GM12873 (cell line): Measurements from ENCODE around the gene BRINP2.

Experiments
- TF ChIP-seq, protein P1 (sequence below): IDR thresholded peaks from 2 replicates; pipeline ENCODE4 v1.5.1; 2012; ENCODE audit warnings: low read depth, mild to moderate bottlenecking, moderate library complexity, low read length, control low read depth; ENCODE audit not compliant: insufficient read depth; ENCODE audit errors: missing control alignments

The BRINP2 gene

DNA sequence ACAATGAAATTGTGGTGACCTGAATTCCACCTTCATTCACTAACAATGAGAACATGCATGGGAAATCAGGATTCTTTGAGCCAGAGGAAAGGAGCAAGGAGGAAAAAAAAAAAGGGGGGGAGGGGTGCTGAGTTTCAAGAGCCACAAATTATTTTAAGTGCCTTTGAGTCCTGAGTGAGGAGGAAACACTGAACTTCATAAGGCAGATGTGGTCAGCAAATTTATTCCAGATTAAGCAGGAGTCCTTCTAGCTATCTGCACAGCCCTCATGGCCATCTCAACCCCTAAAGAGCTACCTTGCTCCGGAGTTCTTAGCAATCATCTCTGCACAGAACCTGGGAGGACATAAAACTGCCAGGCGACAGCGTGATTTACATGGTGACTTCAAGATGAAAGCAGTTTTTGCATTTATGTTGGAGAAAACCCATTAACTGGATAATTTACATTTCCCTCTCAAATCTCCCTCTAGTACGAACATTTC is 27.9 kb upstream of the BRINP2 start:
- TF ChIP-seq, protein P1, sequence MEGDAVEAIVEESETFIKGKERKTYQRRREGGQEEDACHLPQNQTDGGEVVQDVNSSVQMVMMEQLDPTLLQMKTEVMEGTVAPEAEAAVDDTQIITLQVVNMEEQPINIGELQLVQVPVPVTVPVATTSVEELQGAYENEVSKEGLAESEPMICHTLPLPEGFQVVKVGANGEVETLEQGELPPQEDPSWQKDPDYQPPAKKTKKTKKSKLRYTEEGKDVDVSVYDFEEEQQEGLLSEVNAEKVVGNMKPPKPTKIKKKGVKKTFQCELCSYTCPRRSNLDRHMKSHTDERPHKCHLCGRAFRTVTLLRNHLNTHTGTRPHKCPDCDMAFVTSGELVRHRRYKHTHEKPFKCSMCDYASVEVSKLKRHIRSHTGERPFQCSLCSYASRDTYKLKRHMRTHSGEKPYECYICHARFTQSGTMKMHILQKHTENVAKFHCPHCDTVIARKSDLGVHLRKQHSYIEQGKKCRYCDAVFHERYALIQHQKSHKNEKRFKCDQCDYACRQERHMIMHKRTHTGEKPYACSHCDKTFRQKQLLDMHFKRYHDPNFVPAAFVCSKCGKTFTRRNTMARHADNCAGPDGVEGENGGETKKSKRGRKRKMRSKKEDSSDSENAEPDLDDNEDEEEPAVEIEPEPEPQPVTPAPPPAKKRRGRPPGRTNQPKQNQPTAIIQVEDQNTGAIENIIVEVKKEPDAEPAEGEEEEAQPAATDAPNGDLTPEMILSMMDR = no peak

DNA sequence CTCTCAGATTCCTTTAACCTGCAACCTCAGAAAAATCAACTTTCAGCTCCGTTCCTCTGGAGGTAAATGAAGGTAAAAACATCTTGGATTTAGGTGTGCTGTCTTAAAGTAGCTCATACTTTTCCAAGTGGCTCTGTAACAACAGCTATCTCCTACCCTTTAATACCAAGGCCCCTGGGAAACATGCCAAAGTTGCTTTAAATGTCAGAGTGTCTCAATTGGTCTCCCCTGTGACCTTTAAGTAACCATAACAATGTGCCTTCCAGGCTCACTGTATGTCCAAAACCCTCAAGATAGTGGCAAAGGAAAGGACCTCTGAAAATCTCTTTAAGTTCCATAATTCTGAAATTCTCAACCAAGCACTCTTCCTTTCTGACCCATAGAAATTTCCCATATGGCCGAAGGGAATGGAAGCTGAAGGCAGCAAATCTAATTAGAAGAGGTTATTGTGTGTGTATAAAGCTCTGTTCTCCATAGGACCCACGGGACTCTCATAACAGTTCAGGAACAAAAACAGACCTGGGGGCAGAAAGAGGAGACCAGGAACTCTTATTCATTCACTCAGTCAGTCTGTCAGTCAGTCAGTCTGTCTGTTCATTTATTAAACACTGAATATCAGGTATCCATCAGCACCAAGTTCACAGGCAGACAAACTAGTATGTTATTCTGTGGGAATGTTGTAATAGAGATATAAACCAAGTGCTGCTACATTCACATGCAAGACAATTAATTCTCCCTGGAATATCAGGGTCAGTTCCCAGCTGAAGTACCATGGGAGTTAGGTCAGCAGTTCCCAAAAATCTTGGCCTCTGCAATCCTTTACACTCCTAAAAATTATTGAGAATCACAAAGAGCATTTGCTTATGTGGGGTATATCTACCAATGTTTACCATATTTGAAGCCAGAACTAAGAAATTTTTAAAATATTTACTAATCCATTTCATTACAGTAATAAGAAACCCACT is 25.4 kb upstream of the BRINP2 start:
- TF ChIP-seq, protein P1 = no peak

DNA sequence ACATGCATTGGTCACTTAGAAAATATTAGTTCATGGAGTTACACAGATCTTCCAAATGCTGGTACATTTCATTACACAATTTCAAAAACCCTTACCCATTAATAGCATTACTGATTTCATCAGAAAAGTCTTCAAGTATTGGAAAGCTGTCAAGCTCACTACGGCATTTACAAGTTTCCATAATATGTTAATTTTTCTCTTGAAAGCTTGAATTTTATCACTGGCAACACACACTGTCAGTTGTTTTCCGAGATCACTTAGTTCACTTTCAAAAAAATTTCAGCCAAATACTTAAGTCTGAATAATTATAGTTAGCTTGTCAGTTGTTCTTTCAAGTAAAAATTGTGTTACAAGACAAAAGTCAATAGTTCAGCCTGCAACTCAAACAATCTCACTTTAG is 24.3 kb upstream of the BRINP2 start:
- TF ChIP-seq, protein P1 = no peak

DNA sequence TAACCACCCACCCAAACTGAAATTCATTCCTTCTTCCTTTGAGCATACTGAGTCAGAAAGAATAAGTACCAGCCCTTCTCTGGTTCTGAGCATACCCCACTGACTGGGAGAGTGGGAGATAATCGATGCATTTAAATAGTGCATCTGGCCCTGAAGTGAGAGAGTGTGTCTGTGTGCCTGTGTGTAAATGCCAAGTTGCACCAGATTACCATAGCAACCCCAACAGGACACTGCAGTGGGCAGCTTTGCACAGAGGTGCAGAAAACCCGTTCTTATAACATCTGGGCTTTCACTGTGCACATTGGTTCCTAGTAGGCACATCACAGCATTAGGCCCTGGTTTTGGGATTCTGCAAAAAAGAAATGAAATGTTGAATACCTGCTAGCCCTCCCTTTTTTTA is 8.5 kb upstream of the BRINP2 start:
- TF ChIP-seq, protein P1 = no peak

- TF ChIP-seq, protein P1 = no peak
Observed at GRCh38 chr1:177163844-177164379, 6.8 kb upstream of the BRINP2 start.

GRCh38 chr1:177164380-177165068 is 6.2 kb upstream of the BRINP2 start, which contains the start of gene ASTN1:
Gene ASTN1 (minus strand): TSS chr1:177164712. CDS start chr1:177164676, 36 bp downstream.
- TF ChIP-seq, protein P1 = no peak

GRCh38 chr1:177165069-177165439 is 5.7 kb upstream of the BRINP2 start:
- TF ChIP-seq, protein P1 = no peak
